ENCODE results near the gene ID4.

GRCh38 chr6:19789100-19789803, 47.9 kb upstream of the ID4 start:
- no peak for TF ChIP-seq EZH2 (IDR thresholded peaks at IDR 0.05)
- TF ChIP-seq POLR2AphosphoS5 (IDR thresholded peaks at IDR 0.05; ENCODE audit: borderline replicate concordance, low read depth, low read length), result no peak
- no peak for TF ChIP-seq FOXP2 (optimal IDR thresholded peaks at IDR 0.05; ENCODE audit: control extremely low read depth, extremely low read length, insufficient read depth)
